ENCODE data around the gene OXNAD1. TPM values are rescaled to one million over a fixed set of nuclear protein-coding genes. Genes with fewer than 3 reads are reported as not detected.

OXNAD1 gene
- total RNA-seq, 3 donors from 2014 or later: 13.1 to 22.8 (median 15.7) TPM

DNA sequence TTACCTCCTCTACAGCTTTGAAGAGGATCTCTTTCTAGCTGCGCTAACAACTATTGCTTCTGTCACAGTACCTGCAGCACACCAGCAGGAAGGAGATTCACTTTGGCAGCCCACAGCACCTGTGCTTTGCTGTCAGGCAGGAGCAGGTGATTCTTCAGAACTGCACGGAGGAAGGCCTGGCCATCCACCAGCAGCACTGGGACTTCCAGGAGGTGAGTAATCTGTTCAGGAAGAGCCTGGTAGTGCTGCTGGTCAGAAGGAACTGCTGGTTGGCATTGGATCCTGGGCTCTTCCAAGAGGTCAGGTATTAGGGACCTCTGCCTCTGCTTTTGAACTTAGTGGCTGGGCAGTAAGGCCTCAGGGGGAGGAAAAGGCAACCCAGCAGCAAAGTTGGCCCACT lies 42.5 kb upstream of the OXNAD1 start:
- DNase-seq (ENCODE audit: low spot score in 2 of 2): no peak
- Histone ChIP-seq H3K4me1 (no peaks in the 10 kb centered on the region), H3K4me3 (no peak overlapping the region), H3K27ac (no peak overlapping the region), H3K27me3 (no peaks in the 10 kb centered on the region), H3K36me3 (no peaks in the 10 kb centered on the region), H3K9me3 (no peaks in the 10 kb centered on the region)
- TF ChIP-seq, protein P1, sequence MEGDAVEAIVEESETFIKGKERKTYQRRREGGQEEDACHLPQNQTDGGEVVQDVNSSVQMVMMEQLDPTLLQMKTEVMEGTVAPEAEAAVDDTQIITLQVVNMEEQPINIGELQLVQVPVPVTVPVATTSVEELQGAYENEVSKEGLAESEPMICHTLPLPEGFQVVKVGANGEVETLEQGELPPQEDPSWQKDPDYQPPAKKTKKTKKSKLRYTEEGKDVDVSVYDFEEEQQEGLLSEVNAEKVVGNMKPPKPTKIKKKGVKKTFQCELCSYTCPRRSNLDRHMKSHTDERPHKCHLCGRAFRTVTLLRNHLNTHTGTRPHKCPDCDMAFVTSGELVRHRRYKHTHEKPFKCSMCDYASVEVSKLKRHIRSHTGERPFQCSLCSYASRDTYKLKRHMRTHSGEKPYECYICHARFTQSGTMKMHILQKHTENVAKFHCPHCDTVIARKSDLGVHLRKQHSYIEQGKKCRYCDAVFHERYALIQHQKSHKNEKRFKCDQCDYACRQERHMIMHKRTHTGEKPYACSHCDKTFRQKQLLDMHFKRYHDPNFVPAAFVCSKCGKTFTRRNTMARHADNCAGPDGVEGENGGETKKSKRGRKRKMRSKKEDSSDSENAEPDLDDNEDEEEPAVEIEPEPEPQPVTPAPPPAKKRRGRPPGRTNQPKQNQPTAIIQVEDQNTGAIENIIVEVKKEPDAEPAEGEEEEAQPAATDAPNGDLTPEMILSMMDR (IDR thresholded peaks at IDR 0.05): no peak
- no peak for TF ChIP-seq POLR2AphosphoS5 (IDR thresholded peaks at IDR 0.05)
- no peak for TF ChIP-seq POLR2A (IDR thresholded peaks at IDR 0.05)
- intact Hi-C loops (cut with DNase I; ENCODE audit: low total_unique reads): no loop called here

DNA sequence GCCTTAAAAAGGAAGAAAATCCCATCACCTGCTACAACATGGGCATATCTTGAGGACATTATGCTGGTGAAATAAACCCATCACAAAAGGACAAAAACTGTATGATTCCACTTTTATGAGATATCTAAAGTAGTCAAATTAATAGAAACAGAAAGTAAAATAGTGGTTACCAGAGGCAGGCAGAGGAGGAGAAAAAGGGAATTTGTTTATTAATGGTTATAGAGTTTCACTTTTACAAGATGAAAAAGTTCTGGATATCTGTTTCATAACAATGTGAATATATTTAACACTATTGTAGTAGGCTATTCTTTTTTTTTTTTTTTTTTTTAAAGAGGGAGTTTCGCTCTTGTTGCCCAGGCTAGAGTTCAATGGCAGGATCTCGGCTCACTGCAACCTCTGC lies 40.7 kb upstream of the OXNAD1 start:
- Histone ChIP-seq H3K4me1 (no peaks in the 10 kb centered on the region), H3K36me3 (no peaks in the 10 kb centered on the region), H3K27ac (no peak overlapping the region), H3K9me3 (no peaks in the 10 kb centered on the region), H3K4me3 (no peak overlapping the region), H3K27me3 (no peaks in the 10 kb centered on the region)
- intact Hi-C loops (cut with DNase I; ENCODE audit: low total_unique reads): no loop called here
- DNase-seq (ENCODE audit: low spot score in 2 of 2): no peak
- TF ChIP-seq POLR2AphosphoS5 (IDR thresholded peaks at IDR 0.05) (no peak), POLR2A (IDR thresholded peaks at IDR 0.05) (no peak)
- TF ChIP-seq, protein P1 (IDR thresholded peaks at IDR 0.05): no peak

DNA sequence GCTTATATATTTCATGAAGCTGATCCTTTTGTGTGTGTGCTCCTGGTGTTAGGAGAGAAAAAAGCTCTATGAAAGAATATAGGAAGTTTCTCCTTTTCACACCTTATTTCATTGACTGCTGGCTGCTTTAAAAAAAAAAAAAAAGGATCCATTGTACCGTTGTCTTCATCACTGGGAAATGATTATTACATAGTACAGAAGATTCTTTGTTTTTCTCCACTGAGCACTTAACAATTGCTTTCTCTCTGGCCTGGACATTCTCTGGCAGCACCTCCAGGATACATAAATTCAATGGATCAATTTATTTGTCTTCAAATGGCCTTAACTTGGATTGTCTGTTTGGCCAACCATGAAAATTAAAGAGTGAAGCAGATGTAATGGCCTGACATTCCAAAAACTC lies 37.4 kb upstream of the OXNAD1 start:
- Histone ChIP-seq H3K4me3 (no peak overlapping the region), H3K4me1 (no peaks in the 10 kb centered on the region), H3K9me3 (no peaks in the 10 kb centered on the region), H3K27me3 (no peaks in the 10 kb centered on the region), H3K36me3 (no peaks in the 10 kb centered on the region), H3K27ac (no peak overlapping the region)
- intact Hi-C loops (cut with DNase I; ENCODE audit: low total_unique reads): no loop called here
- no peak for TF ChIP-seq POLR2AphosphoS5 (IDR thresholded peaks at IDR 0.05)
- TF ChIP-seq, protein P1 (IDR thresholded peaks at IDR 0.05): no peak
- no peak for TF ChIP-seq POLR2A (IDR thresholded peaks at IDR 0.05)
- DNase-seq (ENCODE audit: low spot score in 2 of 2): no peak

DNA sequence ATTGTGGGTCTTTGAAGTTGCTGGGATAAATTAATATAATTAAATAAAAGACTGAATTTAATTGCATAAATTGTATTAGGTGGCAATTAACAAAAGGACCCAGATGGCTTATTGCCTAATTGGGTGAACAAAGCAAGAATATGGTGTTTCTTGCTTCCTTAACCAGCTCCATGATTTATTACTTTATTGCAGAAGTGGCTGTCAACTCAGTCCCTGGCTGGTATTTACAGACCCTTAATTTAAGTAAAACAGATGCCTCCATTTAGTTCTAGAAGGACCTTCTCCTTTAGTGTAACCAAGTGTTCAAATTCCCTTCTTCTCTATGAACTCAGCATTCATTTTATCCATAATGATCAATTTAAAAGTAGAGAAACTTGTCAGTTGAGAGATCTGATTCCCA lies 35.3 kb upstream of the OXNAD1 start:
- TF ChIP-seq, protein P1 (IDR thresholded peaks at IDR 0.05): no peak
- TF ChIP-seq POLR2A (IDR thresholded peaks at IDR 0.05) (no peak), POLR2AphosphoS5 (IDR thresholded peaks at IDR 0.05) (no peak)
- H3K4me3 ChIP-seq: no peak overlapping the region
- DNase-seq (ENCODE audit: low spot score in 2 of 2): no peak
- H3K4me1 ChIP-seq: no peaks in the 10 kb centered on the region
- H3K36me3 ChIP-seq: no peaks in the 10 kb centered on the region
- H3K9me3 ChIP-seq: no peaks in the 10 kb centered on the region
- intact Hi-C loops (cut with DNase I; ENCODE audit: low total_unique reads): no loop called here
- H3K27ac ChIP-seq: no peak overlapping the region
- no peaks in the 10 kb centered on the region for H3K27me3 ChIP-seq

DNA sequence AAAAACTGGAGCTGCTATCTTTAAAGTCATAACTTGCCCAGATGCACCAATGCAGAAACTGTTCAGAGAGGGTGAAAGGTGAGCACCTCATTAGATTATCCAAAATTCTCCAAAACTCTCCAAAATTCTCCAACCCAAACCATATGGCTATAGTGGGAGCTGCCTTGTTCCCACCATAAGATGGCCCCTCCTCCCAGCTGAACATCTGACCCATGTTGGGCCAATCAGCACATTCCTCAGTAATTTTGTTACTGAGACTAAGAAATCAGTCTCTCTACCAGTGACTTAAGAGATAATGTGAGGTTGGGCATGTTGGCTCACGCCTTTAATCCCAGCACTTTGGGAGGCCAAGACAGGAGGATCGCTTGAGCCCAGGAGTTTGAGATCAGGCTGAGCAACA lies 33.0 kb upstream of the OXNAD1 start:
- TF ChIP-seq, protein P1 (IDR thresholded peaks at IDR 0.05): no peak
- TF ChIP-seq POLR2A (IDR thresholded peaks at IDR 0.05): no peak
- TF ChIP-seq POLR2AphosphoS5 (IDR thresholded peaks at IDR 0.05): no peak
- Histone ChIP-seq H3K36me3 (no peaks in the 10 kb centered on the region), H3K4me3 (no peak overlapping the region), H3K27ac (no peak overlapping the region), H3K27me3 (no peaks in the 10 kb centered on the region), H3K9me3 (no peaks in the 10 kb centered on the region), H3K4me1 (no peaks in the 10 kb centered on the region)
- intact Hi-C loops (cut with DNase I; ENCODE audit: low total_unique reads): no loop called here
- DNase-seq (ENCODE audit: low spot score in 2 of 2): no peak
